Measurements from ENCODE around the gene ADK. TPM values are rescaled to one million over a fixed set of nuclear protein-coding genes. Genes with fewer than 3 reads are reported as not detected.

The ADK gene
- total and polyA plus RNA-seq, 2 donors (not counting 1 experiment from before 2014, with no cell fraction given) = 25.3 to 47.8 TPM

DNA sequence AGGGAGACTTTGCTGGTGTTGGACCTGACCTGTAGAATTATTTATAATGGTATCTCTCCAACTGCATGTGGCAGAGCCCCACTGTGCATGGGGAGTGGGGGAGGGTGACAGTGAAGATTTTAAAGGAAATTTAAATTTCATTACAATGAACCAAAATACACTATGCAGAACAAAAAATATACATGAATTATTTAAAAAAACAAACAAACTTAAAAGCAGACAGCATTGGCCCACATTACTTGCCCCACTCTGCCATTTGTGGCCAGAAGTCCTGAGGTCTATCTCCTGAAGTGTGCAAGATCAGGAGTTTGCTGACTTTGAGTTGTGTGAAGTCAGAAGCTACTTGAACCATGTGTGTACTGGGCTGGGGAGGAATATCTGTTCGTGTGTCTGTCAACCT is 40.9 kb upstream of the ADK start:
- Histone ChIP-seq H3K4me1 (ENCODE audit: control insufficient read depth, extremely low read depth, insufficient read depth, low read length) (no peaks in the 10 kb centered on the region), H4K20me1 (ENCODE audit: control insufficient read depth, extremely low read depth, insufficient read depth, low read length) (no peaks in the 10 kb centered on the region), H3K36me3 (ENCODE audit: control insufficient read depth, insufficient read depth, low read length) (peaks cover 51% of the 10 kb centered on the region), H2AFZ (ENCODE audit: low read length) (no peak overlapping the region), H3K79me2 (ENCODE audit: control insufficient read depth, insufficient read depth, low read length) (peaks cover 36% of the 10 kb centered on the region), H3K4me3 (replicated peaks in 1 of 4; ENCODE audit: control extremely low read depth in 1 of 4, insufficient read depth in 1 of 4, low read depth in 3 of 4, low read length in 4 of 4) (no peak overlapping the region), H3K9me3 (ENCODE audit: control insufficient read depth, insufficient read depth, low read depth, low read length) (no peaks in the 10 kb centered on the region), H3K27ac (ENCODE audit: insufficient read depth, low read length) (no peak overlapping the region), H3K4me2 (ENCODE audit: extremely low read depth, insufficient read depth, low read length) (no peak overlapping the region), H3K9ac (ENCODE audit: insufficient read depth, low read length) (no peak overlapping the region), H3K27me3 (ENCODE audit: control insufficient read depth, insufficient read depth, low read length) (no peaks in the 10 kb centered on the region)
- no peak for DNase-seq (ENCODE audit: low read depth in 2 of 2)
- TF ChIP-seq, protein P1, sequence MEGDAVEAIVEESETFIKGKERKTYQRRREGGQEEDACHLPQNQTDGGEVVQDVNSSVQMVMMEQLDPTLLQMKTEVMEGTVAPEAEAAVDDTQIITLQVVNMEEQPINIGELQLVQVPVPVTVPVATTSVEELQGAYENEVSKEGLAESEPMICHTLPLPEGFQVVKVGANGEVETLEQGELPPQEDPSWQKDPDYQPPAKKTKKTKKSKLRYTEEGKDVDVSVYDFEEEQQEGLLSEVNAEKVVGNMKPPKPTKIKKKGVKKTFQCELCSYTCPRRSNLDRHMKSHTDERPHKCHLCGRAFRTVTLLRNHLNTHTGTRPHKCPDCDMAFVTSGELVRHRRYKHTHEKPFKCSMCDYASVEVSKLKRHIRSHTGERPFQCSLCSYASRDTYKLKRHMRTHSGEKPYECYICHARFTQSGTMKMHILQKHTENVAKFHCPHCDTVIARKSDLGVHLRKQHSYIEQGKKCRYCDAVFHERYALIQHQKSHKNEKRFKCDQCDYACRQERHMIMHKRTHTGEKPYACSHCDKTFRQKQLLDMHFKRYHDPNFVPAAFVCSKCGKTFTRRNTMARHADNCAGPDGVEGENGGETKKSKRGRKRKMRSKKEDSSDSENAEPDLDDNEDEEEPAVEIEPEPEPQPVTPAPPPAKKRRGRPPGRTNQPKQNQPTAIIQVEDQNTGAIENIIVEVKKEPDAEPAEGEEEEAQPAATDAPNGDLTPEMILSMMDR (conservative IDR thresholded peaks at IDR 0.05 in 1 of 2, IDR thresholded peaks at IDR 0.05 in 1 of 2; ENCODE audit: low read depth in 1 of 2, low read length in 2 of 2) = no peak
- TF ChIP-seq EZH2 (IDR thresholded peaks at IDR 0.05; ENCODE audit: low read length, missing control alignments) = no peak

GRCh38 chr10:74111799-74112198 is 39.2 kb upstream of the ADK start:
- H3K9me3 ChIP-seq (ENCODE audit: control insufficient read depth, insufficient read depth, low read depth, low read length) = no peaks in the 10 kb centered on the region
- no peak overlapping the region for H2AFZ ChIP-seq (ENCODE audit: low read length)
- TF ChIP-seq EZH2 (IDR thresholded peaks at IDR 0.05; ENCODE audit: low read length, missing control alignments) = no peak
- TF ChIP-seq, protein P1 (conservative IDR thresholded peaks at IDR 0.05 in 1 of 2, IDR thresholded peaks at IDR 0.05 in 1 of 2; ENCODE audit: low read depth in 1 of 2, low read length in 2 of 2) = no peak
- no peak overlapping the region for H3K4me2 ChIP-seq (ENCODE audit: extremely low read depth, insufficient read depth, low read length)
- no peak for DNase-seq (ENCODE audit: low read depth in 2 of 2)
- H4K20me1 ChIP-seq (ENCODE audit: control insufficient read depth, extremely low read depth, insufficient read depth, low read length) = no peaks in the 10 kb centered on the region
- H3K9ac ChIP-seq (ENCODE audit: insufficient read depth, low read length) = no peak overlapping the region
- H3K4me1 ChIP-seq (ENCODE audit: control insufficient read depth, extremely low read depth, insufficient read depth, low read length) = no peaks in the 10 kb centered on the region
- no peaks in the 10 kb centered on the region for H3K27me3 ChIP-seq (ENCODE audit: control insufficient read depth, insufficient read depth, low read length)
- H3K4me3 ChIP-seq (replicated peaks in 1 of 4; ENCODE audit: control extremely low read depth in 1 of 4, insufficient read depth in 1 of 4, low read depth in 3 of 4, low read length in 4 of 4) = no peak overlapping the region
- H3K27ac ChIP-seq (ENCODE audit: insufficient read depth, low read length) = no peak overlapping the region
- peaks cover 32% of the 10 kb centered on the region for H3K79me2 ChIP-seq (ENCODE audit: control insufficient read depth, insufficient read depth, low read length)
- H3K36me3 ChIP-seq (ENCODE audit: control insufficient read depth, insufficient read depth, low read length) = peaks cover 43% of the 10 kb centered on the region

GRCh38 chr10:74113546-74113945 is 37.5 kb upstream of the ADK start:
- TF ChIP-seq, protein P1 (conservative IDR thresholded peaks at IDR 0.05 in 1 of 2, IDR thresholded peaks at IDR 0.05 in 1 of 2; ENCODE audit: low read depth in 1 of 2, low read length in 2 of 2) = no peak
- no peak for TF ChIP-seq EZH2 (IDR thresholded peaks at IDR 0.05; ENCODE audit: low read length, missing control alignments)
- Histone ChIP-seq H3K79me2 (ENCODE audit: control insufficient read depth, insufficient read depth, low read length) (peaks cover 26% of the 10 kb centered on the region), H3K4me3 (replicated peaks in 1 of 4; ENCODE audit: control extremely low read depth in 1 of 4, insufficient read depth in 1 of 4, low read depth in 3 of 4, low read length in 4 of 4) (no peak overlapping the region), H3K9ac (ENCODE audit: insufficient read depth, low read length) (no peak overlapping the region), H3K27ac (ENCODE audit: insufficient read depth, low read length) (peak overlapping the region; percentile 8), H2AFZ (ENCODE audit: low read length) (no peak overlapping the region), H3K4me1 (ENCODE audit: control insufficient read depth, extremely low read depth, insufficient read depth, low read length) (peaks cover 5% of the 10 kb centered on the region), H3K27me3 (ENCODE audit: control insufficient read depth, insufficient read depth, low read length) (no peaks in the 10 kb centered on the region), H3K4me2 (ENCODE audit: extremely low read depth, insufficient read depth, low read length) (peak overlapping the region; percentile 8), H4K20me1 (ENCODE audit: control insufficient read depth, extremely low read depth, insufficient read depth, low read length) (no peaks in the 10 kb centered on the region), H3K9me3 (ENCODE audit: control insufficient read depth, insufficient read depth, low read depth, low read length) (no peaks in the 10 kb centered on the region), H3K36me3 (ENCODE audit: control insufficient read depth, insufficient read depth, low read length) (peaks cover 38% of the 10 kb centered on the region)
- peak in 1 of 2 donors; percentile 28 for DNase-seq (ENCODE audit: low read depth in 2 of 2)

All from fibroblast of lung (primary cell).